GM23338 (cell line): Measurements from ENCODE around the gene EPGN. TPM values are rescaled to one million over a fixed set of nuclear protein-coding genes. Genes with fewer than 3 reads are reported as not detected.

Source experiments
- ATAC-seq: fragments of 200-7000 bp; cut with Tn5 transposase; 3 replicates; pipeline ENCODE4 v1.9.1; 2020
- DNase-seq: peaks from one replicate; pipeline ENCODE4 v3.0.0-alpha.2; 2015; ENCODE audit warnings: low spot score
- H2AFZ ChIP-seq: fragments of 200-600 bp; sonication (generic); 2 replicates; pipeline ENCODE4 v1.8.0; 2016; ENCODE audit warnings: antibody characterized with exemption, mild to moderate bottlenecking, moderate library complexity
- H3F3A ChIP-seq: fragments of 200-600 bp; sonication (generic); replicated peaks from 2 replicates; pipeline ENCODE4 v1.8.0; 2017; ENCODE audit warnings: antibody characterized with exemption, mixed run types, low read depth
- H3K27ac ChIP-seq: fragments of 200-600 bp; sonication (generic); 2 replicates; pipeline ENCODE4 v1.6.1; 2016; ENCODE audit warnings: low read depth
- H3K27me3 ChIP-seq: fragments of 200-600 bp; sonication (generic); 2 replicates; pipeline ENCODE4 v1.8.0; 2016; ENCODE audit warnings: mild to moderate bottlenecking, mixed run types, moderate library complexity; ENCODE audit not compliant: insufficient read depth
- H3K36me3 ChIP-seq: fragments of 200-600 bp; sonication (generic); 2 replicates; pipeline ENCODE4 v1.8.0; 2016; ENCODE audit warnings: mild to moderate bottlenecking; ENCODE audit not compliant: insufficient read depth
- H3K4me1 ChIP-seq: fragments of 200-600 bp; sonication (generic); 2 replicates; pipeline ENCODE4 v1.8.0; 2016; ENCODE audit warnings: mild to moderate bottlenecking, moderate library complexity; ENCODE audit not compliant: insufficient read depth
- H3K4me2 ChIP-seq: fragments of 200-600 bp; sonication (generic); 2 replicates; pipeline ENCODE4 v1.7.1; 2017; ENCODE audit warnings: mixed run types
- H3K4me3 ChIP-seq: fragments of 200-600 bp; sonication (generic); 2 replicates; pipeline ENCODE4 v1.6.1; 2016; ENCODE audit warnings: mixed run types
- H3K79me2 ChIP-seq: fragments of 200-600 bp; sonication (generic); replicated peaks from 2 replicates; pipeline ENCODE4 v1.8.0; 2017; ENCODE audit warnings: mild to moderate bottlenecking; ENCODE audit not compliant: insufficient read depth
- H3K9me2 ChIP-seq: fragments of 200-600 bp; sonication (generic); 2 replicates; pipeline ENCODE4 v1.8.0; 2017; ENCODE audit not compliant: insufficient read depth
- H4K20me1 ChIP-seq: fragments of 200-600 bp; sonication (generic); replicated peaks from 2 replicates; pipeline ENCODE4 v1.8.0; 2017; ENCODE audit warnings: mild to moderate bottlenecking; ENCODE audit not compliant: insufficient read depth
- H3K27ac Mint-ChIP-seq: 2 replicates; pipeline ENCODE4 v1.8.0; 2020; ENCODE audit warnings: inconsistent platforms, mild to moderate bottlenecking, moderate library complexity, mixed read lengths
- H3K27me3 Mint-ChIP-seq: 3 replicates; pipeline ENCODE4 v1.8.0; 2022; ENCODE audit warnings: low read depth, mild to moderate bottlenecking, moderate library complexity, mixed read lengths, inconsistent platforms; ENCODE audit not compliant: insufficient read depth, poor library complexity
- H3K36me3 Mint-ChIP-seq: 3 replicates; pipeline ENCODE4 v1.8.0; 2021; ENCODE audit warnings: low read depth, mild to moderate bottlenecking, inconsistent platforms, moderate library complexity, mixed read lengths
- H3K4me1 Mint-ChIP-seq: 3 replicates; pipeline ENCODE4 v1.8.0; 2020; ENCODE audit warnings: mild to moderate bottlenecking, inconsistent platforms, mixed read lengths
- H3K4me3 Mint-ChIP-seq: 3 replicates; pipeline ENCODE4 v1.8.0; 2021; ENCODE audit warnings: moderate library complexity, mild to moderate bottlenecking, inconsistent platforms, mixed read lengths
- H3K9me3 Mint-ChIP-seq: 3 replicates; pipeline ENCODE4 v1.8.0; 2020; ENCODE audit warnings: moderate library complexity, mild to moderate bottlenecking, inconsistent platforms, mixed read lengths
- CREB1 ChIP-seq: fragments of 250-450 bp; sonication (Bioruptor Pico); IDR thresholded peaks from 2 replicates; pipeline ENCODE4 v1.5.0; 2020; ENCODE audit warnings: low read depth, mild to moderate bottlenecking, moderate library complexity
- EZH2 ChIP-seq: fragments of 200-600 bp; sonication (generic); IDR thresholded peaks from one replicate; pipeline ENCODE4 v1.8.0; 2017; ENCODE audit warnings: antibody characterized with exemption, mild to moderate bottlenecking, low read depth; ENCODE audit not compliant: unreplicated experiment
- EZH2phosphoT487 ChIP-seq: fragments of 200-600 bp; sonication (generic); IDR thresholded peaks from one replicate; pipeline ENCODE4 v1.8.1; 2018; ENCODE audit warnings: antibody characterized with exemption; ENCODE audit not compliant: unreplicated experiment
- JUNB ChIP-seq: IDR thresholded peaks from one replicate; pipeline ENCODE4 v1.6.1; 2016; ENCODE audit warnings: antibody characterized with exemption; ENCODE audit not compliant: unreplicated experiment
- NANOG ChIP-seq: IDR thresholded peaks from 2 replicates; pipeline ENCODE4 v1.6.1; 2016; ENCODE audit warnings: antibody characterized with exemption, borderline replicate concordance
- POLR2AphosphoS5 ChIP-seq: IDR thresholded peaks from 2 replicates; pipeline ENCODE4 v1.6.1; 2016; ENCODE audit warnings: antibody characterized with exemption, low read depth
- STAT1 ChIP-seq: IDR thresholded peaks from one replicate; pipeline ENCODE4 v1.6.1; 2016; ENCODE audit warnings: antibody characterized with exemption; ENCODE audit not compliant: unreplicated experiment
- ZNF114 ChIP-seq: fragments of 250-450 bp; sonication (Bioruptor Pico); IDR thresholded peaks from 2 replicates; pipeline ENCODE4 v1.5.0; 2020; ENCODE audit warnings: mild to moderate bottlenecking, moderate library complexity
- ZNF331 ChIP-seq: fragments of 250-450 bp; sonication (Bioruptor Pico); IDR thresholded peaks from 2 replicates; pipeline ENCODE4 v1.5.0; 2020; ENCODE audit warnings: low read depth, mild to moderate bottlenecking, moderate library complexity
- ZNF462 ChIP-seq: fragments of 250-450 bp; sonication (Bioruptor Pico); IDR thresholded peaks from 2 replicates; pipeline ENCODE4 v1.5.0; 2020; ENCODE audit warnings: mild to moderate bottlenecking, moderate library complexity
- polyA plus RNA-seq: library from polyadenylated mRNA; unstranded; fragments of >200 nt; fragmentation: Nextera tagmentation; extraction: Ambion mirVana; gene quantifications from 2 replicates; pipeline ENCODE4 v1.2.1, GENCODE V29; 2016
- total RNA-seq: library from RNA; depleted of rRNA; stranded (reverse); fragments of >200 nt; shearing (Covaris generic); gene quantifications from 2 replicates; pipeline ENCODE4 v1.2.3, GENCODE V29; 2014
- TF ChIP-seq, protein P1 (sequence below): IDR thresholded peaks from one replicate; pipeline ENCODE4 v1.6.1; 2018; ENCODE audit warnings: antibody characterized with exemption; ENCODE audit not compliant: unreplicated experiment
- TF ChIP-seq, protein P2 (sequence below): IDR thresholded peaks from 2 replicates; pipeline ENCODE4 v1.6.1; 2016; ENCODE audit warnings: antibody characterized with exemption

The EPGN gene
- total and polyA plus RNA-seq, 2 experiments from 2014 or later = not detected

DNA sequence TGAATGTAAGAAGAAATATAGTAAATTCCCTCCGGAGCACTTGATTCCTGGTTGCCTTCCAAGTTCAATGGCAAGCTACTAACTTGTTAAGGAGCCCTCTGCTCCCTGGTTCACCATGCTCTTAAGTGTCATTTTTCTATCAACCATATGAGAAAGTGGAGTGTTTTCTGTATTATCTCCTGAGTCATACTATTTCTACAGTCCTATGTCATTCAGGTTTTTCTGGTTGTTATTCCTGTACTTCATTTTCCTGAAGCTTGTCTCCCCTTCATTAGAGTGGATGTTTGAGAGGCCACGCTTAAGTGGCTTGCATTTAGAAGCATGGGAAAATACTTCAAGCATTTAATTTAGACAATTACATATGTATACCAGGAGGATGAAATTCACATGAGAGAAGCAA is 14.7 kb upstream of the EPGN start:
- no peaks in the 10 kb centered on the region for H3K27me3 Mint-ChIP-seq
- no peaks in the 10 kb centered on the region for H3K4me1 Mint-ChIP-seq

DNA sequence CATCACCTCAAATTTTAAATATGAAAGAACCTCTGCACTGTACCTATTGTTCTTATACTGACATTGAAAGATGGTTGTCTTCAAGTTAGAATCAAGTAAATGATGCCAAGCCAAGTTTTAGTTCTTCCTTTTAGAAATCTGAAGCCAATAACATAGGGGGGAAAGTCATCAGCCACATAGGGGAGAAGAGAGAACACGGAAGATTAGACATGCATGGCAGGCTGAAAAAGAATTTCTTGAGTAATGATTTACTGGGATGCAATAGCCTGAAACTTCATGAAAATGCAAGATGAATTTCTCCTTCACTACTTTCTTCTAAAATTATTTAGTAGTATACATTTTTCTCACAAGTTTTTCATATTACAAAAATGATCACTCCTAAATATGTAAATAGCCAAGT is 13.6 kb upstream of the EPGN start:
- Histone ChIP-seq H2AFZ (no peak overlapping the region), H3K36me3 (no peaks in the 10 kb centered on the region), H3K4me2 (no peak overlapping the region), H3F3A (no peaks in the 10 kb centered on the region), H3K9me2 (no peaks in the 10 kb centered on the region), H4K20me1 (no peaks in the 10 kb centered on the region), H3K27ac (no peak overlapping the region), H3K79me2 (no peaks in the 10 kb centered on the region), H3K4me1 (no peaks in the 10 kb centered on the region), H3K4me3 (no peak overlapping the region), H3K27me3 (no peaks in the 10 kb centered on the region)
- H3K4me1 Mint-ChIP-seq = no peaks in the 10 kb centered on the region
- H3K36me3 Mint-ChIP-seq = no peaks in the 10 kb centered on the region
- no peaks in the 10 kb centered on the region for H3K27me3 Mint-ChIP-seq
- H3K4me3 Mint-ChIP-seq = no peak overlapping the region
- H3K9me3 Mint-ChIP-seq = no peaks in the 10 kb centered on the region
- H3K27ac Mint-ChIP-seq = no peak overlapping the region
- DNase-seq = no peak
- no peak for ATAC-seq
- TF ChIP-seq POLR2AphosphoS5 = no peak
- no peak for TF ChIP-seq ZNF114 (CRISPR knock-in tag)
- no peak for TF ChIP-seq CREB1 (CRISPR knock-in tag)
- TF ChIP-seq ZNF462 (CRISPR knock-in tag) = no peak
- TF ChIP-seq EZH2 = no peak
- TF ChIP-seq, protein P1, sequence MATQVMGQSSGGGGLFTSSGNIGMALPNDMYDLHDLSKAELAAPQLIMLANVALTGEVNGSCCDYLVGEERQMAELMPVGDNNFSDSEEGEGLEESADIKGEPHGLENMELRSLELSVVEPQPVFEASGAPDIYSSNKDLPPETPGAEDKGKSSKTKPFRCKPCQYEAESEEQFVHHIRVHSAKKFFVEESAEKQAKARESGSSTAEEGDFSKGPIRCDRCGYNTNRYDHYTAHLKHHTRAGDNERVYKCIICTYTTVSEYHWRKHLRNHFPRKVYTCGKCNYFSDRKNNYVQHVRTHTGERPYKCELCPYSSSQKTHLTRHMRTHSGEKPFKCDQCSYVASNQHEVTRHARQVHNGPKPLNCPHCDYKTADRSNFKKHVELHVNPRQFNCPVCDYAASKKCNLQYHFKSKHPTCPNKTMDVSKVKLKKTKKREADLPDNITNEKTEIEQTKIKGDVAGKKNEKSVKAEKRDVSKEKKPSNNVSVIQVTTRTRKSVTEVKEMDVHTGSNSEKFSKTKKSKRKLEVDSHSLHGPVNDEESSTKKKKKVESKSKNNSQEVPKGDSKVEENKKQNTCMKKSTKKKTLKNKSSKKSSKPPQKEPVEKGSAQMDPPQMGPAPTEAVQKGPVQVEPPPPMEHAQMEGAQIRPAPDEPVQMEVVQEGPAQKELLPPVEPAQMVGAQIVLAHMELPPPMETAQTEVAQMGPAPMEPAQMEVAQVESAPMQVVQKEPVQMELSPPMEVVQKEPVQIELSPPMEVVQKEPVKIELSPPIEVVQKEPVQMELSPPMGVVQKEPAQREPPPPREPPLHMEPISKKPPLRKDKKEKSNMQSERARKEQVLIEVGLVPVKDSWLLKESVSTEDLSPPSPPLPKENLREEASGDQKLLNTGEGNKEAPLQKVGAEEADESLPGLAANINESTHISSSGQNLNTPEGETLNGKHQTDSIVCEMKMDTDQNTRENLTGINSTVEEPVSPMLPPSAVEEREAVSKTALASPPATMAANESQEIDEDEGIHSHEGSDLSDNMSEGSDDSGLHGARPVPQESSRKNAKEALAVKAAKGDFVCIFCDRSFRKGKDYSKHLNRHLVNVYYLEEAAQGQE = no peak
- no peak for TF ChIP-seq JUNB
- TF ChIP-seq, protein P2, sequence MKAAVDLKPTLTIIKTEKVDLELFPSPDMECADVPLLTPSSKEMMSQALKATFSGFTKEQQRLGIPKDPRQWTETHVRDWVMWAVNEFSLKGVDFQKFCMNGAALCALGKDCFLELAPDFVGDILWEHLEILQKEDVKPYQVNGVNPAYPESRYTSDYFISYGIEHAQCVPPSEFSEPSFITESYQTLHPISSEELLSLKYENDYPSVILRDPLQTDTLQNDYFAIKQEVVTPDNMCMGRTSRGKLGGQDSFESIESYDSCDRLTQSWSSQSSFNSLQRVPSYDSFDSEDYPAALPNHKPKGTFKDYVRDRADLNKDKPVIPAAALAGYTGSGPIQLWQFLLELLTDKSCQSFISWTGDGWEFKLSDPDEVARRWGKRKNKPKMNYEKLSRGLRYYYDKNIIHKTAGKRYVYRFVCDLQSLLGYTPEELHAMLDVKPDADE = no peak
- TF ChIP-seq EZH2phosphoT487 = no peak
- no peak for TF ChIP-seq STAT1
- no peak for TF ChIP-seq NANOG
- no peak for TF ChIP-seq ZNF331 (CRISPR knock-in tag)

More for the DNA sequence above, 14.7 kb upstream of the EPGN start:
- TF ChIP-seq STAT1 = no peak
- TF ChIP-seq EZH2 = no peak
- TF ChIP-seq EZH2phosphoT487 = no peak
- Histone ChIP-seq H3K4me3 (no peak overlapping the region), H4K20me1 (no peaks in the 10 kb centered on the region), H3K79me2 (no peaks in the 10 kb centered on the region), H3K4me1 (no peaks in the 10 kb centered on the region), H3K36me3 (no peaks in the 10 kb centered on the region), H3F3A (no peaks in the 10 kb centered on the region), H2AFZ (no peak overlapping the region), H3K27ac (no peak overlapping the region), H3K27me3 (no peaks in the 10 kb centered on the region), H3K9me2 (no peaks in the 10 kb centered on the region), H3K4me2 (no peak overlapping the region)
- Mint-ChIP-seq H3K9me3 (no peaks in the 10 kb centered on the region), H3K27ac (no peak overlapping the region), H3K36me3 (no peaks in the 10 kb centered on the region), H3K4me3 (no peak overlapping the region)
- DNase-seq (no peak), ATAC-seq (no peak)
